ENCODE data around the gene SLC13A4.

- TF ChIP-seq POLR2A (IDR thresholded peaks at IDR 0.05) (no peak), POLR2AphosphoS5 (IDR thresholded peaks at IDR 0.05) (no peak)
Measured at GRCh38 chr7:135761751-135762488, 33.9 kb upstream of the SLC13A4 start.

Data from breast epithelium (tissue), 3 donors.